GM20000 (cell line): ENCODE measurements around the gene SPATA19.

Source experiments
- DNase-seq: peaks from one replicate; pipeline ENCODE4 v3.0.0; 2012; ENCODE audit warnings: low spot score
- TF ChIP-seq, protein P1 (sequence below): IDR thresholded peaks from 2 replicates; pipeline ENCODE4 v1.5.1; 2012; ENCODE audit warnings: mild to moderate bottlenecking, control low read depth; ENCODE audit errors: extremely low read depth, missing control alignments

SPATA19 gene

DNA sequence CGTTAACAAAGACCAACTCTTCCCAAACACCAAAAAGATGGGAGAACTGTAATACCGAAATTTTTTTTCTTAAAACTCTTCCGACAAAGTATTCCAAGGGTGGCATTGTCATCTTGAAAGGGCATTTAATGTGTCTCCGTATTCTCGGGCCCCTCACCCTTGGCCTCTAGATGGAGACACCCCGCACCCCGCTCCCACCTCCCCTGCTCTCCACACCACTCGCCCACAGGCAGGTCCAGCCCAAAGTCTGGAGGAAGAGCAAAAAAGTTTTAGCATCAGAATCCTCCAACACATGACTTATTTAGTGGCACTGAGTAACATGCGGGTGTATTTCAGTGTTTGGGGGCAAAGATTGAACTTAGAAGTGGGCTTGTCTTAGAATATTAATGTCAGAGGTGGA is 20.7 kb downstream of the SPATA19 start:
- no peak for DNase-seq
- TF ChIP-seq, protein P1, sequence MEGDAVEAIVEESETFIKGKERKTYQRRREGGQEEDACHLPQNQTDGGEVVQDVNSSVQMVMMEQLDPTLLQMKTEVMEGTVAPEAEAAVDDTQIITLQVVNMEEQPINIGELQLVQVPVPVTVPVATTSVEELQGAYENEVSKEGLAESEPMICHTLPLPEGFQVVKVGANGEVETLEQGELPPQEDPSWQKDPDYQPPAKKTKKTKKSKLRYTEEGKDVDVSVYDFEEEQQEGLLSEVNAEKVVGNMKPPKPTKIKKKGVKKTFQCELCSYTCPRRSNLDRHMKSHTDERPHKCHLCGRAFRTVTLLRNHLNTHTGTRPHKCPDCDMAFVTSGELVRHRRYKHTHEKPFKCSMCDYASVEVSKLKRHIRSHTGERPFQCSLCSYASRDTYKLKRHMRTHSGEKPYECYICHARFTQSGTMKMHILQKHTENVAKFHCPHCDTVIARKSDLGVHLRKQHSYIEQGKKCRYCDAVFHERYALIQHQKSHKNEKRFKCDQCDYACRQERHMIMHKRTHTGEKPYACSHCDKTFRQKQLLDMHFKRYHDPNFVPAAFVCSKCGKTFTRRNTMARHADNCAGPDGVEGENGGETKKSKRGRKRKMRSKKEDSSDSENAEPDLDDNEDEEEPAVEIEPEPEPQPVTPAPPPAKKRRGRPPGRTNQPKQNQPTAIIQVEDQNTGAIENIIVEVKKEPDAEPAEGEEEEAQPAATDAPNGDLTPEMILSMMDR = no peak

DNA sequence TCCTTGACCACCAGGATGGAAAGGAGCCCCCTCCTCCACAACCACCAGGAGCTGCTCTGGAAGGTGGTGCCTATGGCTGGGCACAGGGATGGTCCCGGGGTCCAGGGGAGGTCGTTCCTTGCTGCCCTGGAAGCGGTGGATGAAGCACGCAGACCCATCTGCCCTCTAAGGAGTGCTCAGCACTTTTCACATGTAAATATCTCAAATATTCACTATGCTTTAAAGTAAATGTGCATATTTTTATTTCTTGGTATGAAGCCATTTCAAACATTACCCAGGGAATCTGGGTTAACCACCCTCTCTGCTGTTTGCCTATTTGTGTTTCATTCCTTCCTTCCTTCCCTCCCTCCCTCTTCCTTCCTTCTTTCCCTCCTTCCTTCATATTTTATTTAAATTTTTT is 21.7 kb downstream of the SPATA19 start:
- TF ChIP-seq, protein P1 = no peak
- DNase-seq = no peak

DNA sequence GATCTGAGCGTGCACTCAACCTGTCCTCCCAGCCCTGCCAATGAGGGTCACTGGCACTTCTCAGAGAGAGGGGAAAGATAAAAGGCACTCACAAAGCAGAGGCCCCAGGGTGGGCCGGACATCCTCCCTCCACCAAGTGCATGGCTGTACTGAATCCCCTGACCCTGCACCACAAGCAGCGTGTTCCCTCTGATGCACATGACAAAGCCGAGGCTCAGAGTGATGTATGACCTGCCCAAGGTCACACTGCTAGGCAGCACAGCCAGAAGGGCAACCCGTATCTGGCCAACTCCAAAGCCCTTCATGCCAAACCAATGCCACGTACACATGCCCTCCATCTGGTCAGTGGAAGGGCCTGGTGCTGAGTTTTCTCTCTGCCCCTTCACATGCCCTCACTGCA is 22.1 kb downstream of the SPATA19 start:
- TF ChIP-seq, protein P1 = no peak
- DNase-seq = no peak

DNA sequence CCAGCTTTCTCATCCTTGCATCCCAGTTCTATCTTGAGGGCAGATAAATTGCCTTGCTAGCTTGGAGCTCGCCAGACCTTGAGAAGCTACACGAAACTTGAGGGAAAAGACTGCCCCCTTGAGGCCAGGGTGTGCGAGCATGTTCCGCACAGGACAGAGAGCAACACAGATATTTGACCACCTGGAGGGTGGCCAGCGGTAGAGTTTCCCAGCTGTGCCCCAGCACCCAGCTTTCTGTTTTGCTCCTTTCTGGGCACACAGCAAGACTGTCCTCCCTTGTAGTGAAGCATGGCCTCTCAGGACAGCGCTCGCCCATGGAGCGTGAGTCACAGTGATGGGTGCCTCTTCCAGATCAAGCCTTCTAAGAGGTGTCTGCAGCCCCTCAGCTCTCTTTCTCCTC is 23.5 kb downstream of the SPATA19 start:
- TF ChIP-seq, protein P1 = peak; percentile 71
- peak; percentile 73 for DNase-seq

DNA sequence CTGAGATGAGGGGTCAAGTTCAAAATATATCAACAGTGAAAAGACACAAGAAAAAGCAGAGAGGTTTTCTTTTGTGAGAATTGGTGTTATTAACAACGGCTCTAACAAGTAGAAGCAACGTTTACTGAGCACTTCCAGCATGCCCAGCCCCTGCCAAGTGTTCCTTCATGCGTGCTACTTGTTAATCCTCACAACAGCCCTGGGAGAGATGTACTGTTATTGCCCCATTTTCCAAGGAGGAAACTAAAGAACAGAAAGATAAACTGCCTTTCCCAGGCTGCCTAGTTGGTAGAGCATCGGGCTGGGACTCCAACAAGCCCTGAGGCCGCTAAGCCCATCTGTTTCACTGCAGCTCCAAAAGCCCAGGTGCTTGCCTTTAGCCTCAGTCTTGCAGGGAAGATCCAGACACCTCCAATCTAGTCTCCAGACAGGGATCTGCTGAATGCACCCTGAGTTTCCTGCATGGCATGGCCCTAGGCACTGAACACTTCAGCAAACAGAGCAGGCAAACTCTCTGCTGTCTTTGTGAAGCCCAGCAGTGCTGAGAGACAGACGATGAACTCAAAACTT is 25.5 kb downstream of the SPATA19 start:
- no peak for DNase-seq
- TF ChIP-seq, protein P1 = no peak

DNA sequence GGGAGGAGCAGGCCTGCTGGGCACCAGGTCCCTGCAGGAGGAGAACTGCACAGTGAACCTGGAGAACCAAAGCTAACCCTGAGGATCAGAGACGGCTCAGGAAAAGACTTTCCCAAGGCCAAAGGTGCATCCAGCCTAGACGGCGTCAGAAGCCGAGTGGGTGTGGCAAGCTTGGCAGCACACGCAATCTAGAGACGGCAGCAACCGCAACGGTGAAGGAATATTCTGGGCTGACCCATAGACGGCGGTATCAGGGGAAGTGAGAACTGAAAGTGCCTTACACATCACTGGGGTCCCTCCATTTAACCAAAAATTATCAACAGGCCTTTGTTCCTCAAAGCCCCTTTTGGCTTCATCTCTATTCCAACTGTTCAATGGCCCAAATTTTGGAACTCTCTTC is 26.2 kb downstream of the SPATA19 start:
- no peak for DNase-seq
- TF ChIP-seq, protein P1 = no peak

DNA sequence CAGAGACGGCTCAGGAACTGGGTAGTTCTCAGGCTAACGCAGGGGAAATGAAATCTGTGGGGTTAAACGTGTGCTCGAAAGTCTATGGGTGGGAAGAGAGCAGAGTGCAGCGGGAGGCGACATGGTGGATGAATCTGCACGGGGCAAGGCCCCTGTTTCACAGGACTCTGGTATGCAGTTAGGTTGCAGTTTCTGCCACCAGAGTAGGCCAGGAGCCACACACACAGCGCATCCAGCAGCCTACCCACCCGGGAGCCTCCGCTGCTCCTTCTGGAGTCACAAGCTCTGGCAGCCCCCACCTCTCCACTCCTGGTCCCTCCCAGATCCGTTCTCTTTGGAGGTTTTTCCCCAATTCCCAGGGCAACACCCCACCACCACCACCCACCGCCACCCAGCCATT is 27.0 kb downstream of the SPATA19 start:
- TF ChIP-seq, protein P1 = no peak
- no peak for DNase-seq
